ENCODE data around the gene TMTC1. TPM values are rescaled to one million over a fixed set of nuclear protein-coding genes. Genes with fewer than 3 reads are reported as not detected.

Gene TMTC1
- total and polyA plus RNA-seq, 2 donors, result 5.4 to 9.3 TPM

GRCh38 chr12:29591140-29592020 is 192.4 kb downstream of the TMTC1 start:
- Histone ChIP-seq H3K36me3 (ENCODE audit: control insufficient read depth in 2 of 2, insufficient read depth in 2 of 2, low read length in 1 of 2) (no peaks in the 10 kb centered on the region), H3K4me1 (ENCODE audit: control insufficient read depth in 2 of 2, insufficient read depth in 2 of 2, low read length in 2 of 2) (no peaks in the 10 kb centered on the region), H3K27me3 (ENCODE audit: control insufficient read depth in 2 of 2, insufficient read depth in 1 of 2, low read length in 1 of 2) (no peaks in the 10 kb centered on the region), H3K4me3 (ENCODE audit: low read length in 2 of 2) (no peak overlapping the region), H3K27ac (ENCODE audit: low read depth in 1 of 2, low read length in 1 of 2) (no peak overlapping the region), H3K9me3 (ENCODE audit: control insufficient read depth in 2 of 2, insufficient read depth in 1 of 2, low read length in 1 of 2) (no peaks in the 10 kb centered on the region)
- 44% methylated on average over 11 of the region's 11 CpGs for WGBS
- DNase-seq (ENCODE audit: low read depth in 6 of 9, low spot score in 9 of 9), result no peak

- no peaks in the 10 kb centered on the region for H3K9me3 ChIP-seq (ENCODE audit: control insufficient read depth in 2 of 2, insufficient read depth in 1 of 2, low read length in 1 of 2)
- no peaks in the 10 kb centered on the region for H3K4me1 ChIP-seq (ENCODE audit: control insufficient read depth in 2 of 2, insufficient read depth in 2 of 2, low read length in 2 of 2)
- no peaks in the 10 kb centered on the region for H3K27me3 ChIP-seq (ENCODE audit: control insufficient read depth in 2 of 2, insufficient read depth in 1 of 2, low read length in 1 of 2)
- WGBS, result 93% methylated on average over 2 of the region's 2 CpGs
- no peak overlapping the region for H3K4me3 ChIP-seq (ENCODE audit: low read length in 2 of 2)
- H3K36me3 ChIP-seq (ENCODE audit: control insufficient read depth in 2 of 2, insufficient read depth in 2 of 2, low read length in 1 of 2), result no peaks in the 10 kb centered on the region
- no peak for DNase-seq (ENCODE audit: low read depth in 6 of 9, low spot score in 9 of 9)
- H3K27ac ChIP-seq (ENCODE audit: low read depth in 1 of 2, low read length in 1 of 2), result no peak overlapping the region
These were observed 193.9 kb downstream of the TMTC1 start for GRCh38 chr12:29589851-29590250.

GRCh38 chr12:29589286-29589820 is 194.4 kb downstream of the TMTC1 start:
- Histone ChIP-seq H3K27me3 (ENCODE audit: control insufficient read depth in 2 of 2, insufficient read depth in 1 of 2, low read length in 1 of 2) (no peaks in the 10 kb centered on the region), H3K4me3 (ENCODE audit: low read length in 2 of 2) (no peak overlapping the region), H3K27ac (ENCODE audit: low read depth in 1 of 2, low read length in 1 of 2) (no peak overlapping the region), H3K36me3 (ENCODE audit: control insufficient read depth in 2 of 2, insufficient read depth in 2 of 2, low read length in 1 of 2) (no peaks in the 10 kb centered on the region), H3K4me1 (ENCODE audit: control insufficient read depth in 2 of 2, insufficient read depth in 2 of 2, low read length in 2 of 2) (no peaks in the 10 kb centered on the region), H3K9me3 (ENCODE audit: control insufficient read depth in 2 of 2, insufficient read depth in 1 of 2, low read length in 1 of 2) (no peaks in the 10 kb centered on the region)
- WGBS, result 95% methylated on average over 2 of the region's 2 CpGs
- DNase-seq (ENCODE audit: low read depth in 6 of 9, low spot score in 9 of 9), result no peak

GRCh38 chr12:29582677-29583272 is 201.0 kb downstream of the TMTC1 start:
- H3K27ac ChIP-seq (ENCODE audit: low read depth in 1 of 2, low read length in 1 of 2), result no peak overlapping the region

GRCh38 chr12:29582146-29582545 is 201.6 kb downstream of the TMTC1 start:
- H3K4me3 ChIP-seq (ENCODE audit: low read length in 2 of 2), result no peak overlapping the region
- no peaks in the 10 kb centered on the region for H3K9me3 ChIP-seq (ENCODE audit: control insufficient read depth in 2 of 2, insufficient read depth in 1 of 2, low read length in 1 of 2)
- no peak for DNase-seq (ENCODE audit: low read depth in 6 of 9, low spot score in 9 of 9)
- no peaks in the 10 kb centered on the region for H3K27me3 ChIP-seq (ENCODE audit: control insufficient read depth in 2 of 2, insufficient read depth in 1 of 2, low read length in 1 of 2)
- no peak overlapping the region for H3K27ac ChIP-seq (ENCODE audit: low read depth in 1 of 2, low read length in 1 of 2)
- no peaks in the 10 kb centered on the region for H3K4me1 ChIP-seq (ENCODE audit: control insufficient read depth in 2 of 2, insufficient read depth in 2 of 2, low read length in 2 of 2)
- no peaks in the 10 kb centered on the region for H3K36me3 ChIP-seq (ENCODE audit: control insufficient read depth in 2 of 2, insufficient read depth in 2 of 2, low read length in 1 of 2)

More at GRCh38 chr12:29582677-29583272, 201.0 kb downstream of the TMTC1 start:
- H3K4me1 ChIP-seq (ENCODE audit: control insufficient read depth in 2 of 2, insufficient read depth in 2 of 2, low read length in 2 of 2), result no peaks in the 10 kb centered on the region
- H3K4me3 ChIP-seq (ENCODE audit: low read length in 2 of 2), result no peak overlapping the region
- H3K9me3 ChIP-seq (ENCODE audit: control insufficient read depth in 2 of 2, insufficient read depth in 1 of 2, low read length in 1 of 2), result no peaks in the 10 kb centered on the region
- 94% methylated on average over 4 of the region's 4 CpGs for WGBS
- H3K36me3 ChIP-seq (ENCODE audit: control insufficient read depth in 2 of 2, insufficient read depth in 2 of 2, low read length in 1 of 2), result no peaks in the 10 kb centered on the region
- H3K27me3 ChIP-seq (ENCODE audit: control insufficient read depth in 2 of 2, insufficient read depth in 1 of 2, low read length in 1 of 2), result no peaks in the 10 kb centered on the region
- no peak for DNase-seq (ENCODE audit: low read depth in 6 of 9, low spot score in 9 of 9)

- 34% methylated on average over 4 of the region's 4 CpGs for WGBS
- DNase-seq (ENCODE audit: low read depth in 6 of 9, low spot score in 9 of 9), result no peak
- Histone ChIP-seq H3K36me3 (ENCODE audit: control insufficient read depth in 2 of 2, insufficient read depth in 2 of 2, low read length in 1 of 2) (no peaks in the 10 kb centered on the region), H3K27me3 (ENCODE audit: control insufficient read depth in 2 of 2, insufficient read depth in 1 of 2, low read length in 1 of 2) (no peaks in the 10 kb centered on the region), H3K9me3 (ENCODE audit: control insufficient read depth in 2 of 2, insufficient read depth in 1 of 2, low read length in 1 of 2) (no peaks in the 10 kb centered on the region), H3K4me1 (ENCODE audit: control insufficient read depth in 2 of 2, insufficient read depth in 2 of 2, low read length in 2 of 2) (no peaks in the 10 kb centered on the region), H3K4me3 (ENCODE audit: low read length in 2 of 2) (no peak overlapping the region), H3K27ac (ENCODE audit: low read depth in 1 of 2, low read length in 1 of 2) (no peak overlapping the region)
These were observed 202.1 kb downstream of the TMTC1 start for GRCh38 chr12:29581631-29582030.

- Histone ChIP-seq H3K4me1 (ENCODE audit: control insufficient read depth in 2 of 2, insufficient read depth in 2 of 2, low read length in 2 of 2) (no peaks in the 10 kb centered on the region), H3K9me3 (ENCODE audit: control insufficient read depth in 2 of 2, insufficient read depth in 1 of 2, low read length in 1 of 2) (no peaks in the 10 kb centered on the region)
- 90% methylated on average over 1 of the region's 1 CpG for WGBS
These were observed 202.8 kb downstream of the TMTC1 start for GRCh38 chr12:29580971-29581370.

GRCh38 chr12:29578731-29579130 is 205.0 kb downstream of the TMTC1 start:
- no peaks in the 10 kb centered on the region for H3K36me3 ChIP-seq (ENCODE audit: control insufficient read depth in 2 of 2, insufficient read depth in 2 of 2, low read length in 1 of 2)
- H3K27me3 ChIP-seq (ENCODE audit: control insufficient read depth in 2 of 2, insufficient read depth in 1 of 2, low read length in 1 of 2), result no peaks in the 10 kb centered on the region
- H3K9me3 ChIP-seq (ENCODE audit: control insufficient read depth in 2 of 2, insufficient read depth in 1 of 2, low read length in 1 of 2), result no peaks in the 10 kb centered on the region
- H3K27ac ChIP-seq (ENCODE audit: low read depth in 1 of 2, low read length in 1 of 2), result no peak overlapping the region
- no peaks in the 10 kb centered on the region for H3K4me1 ChIP-seq (ENCODE audit: control insufficient read depth in 2 of 2, insufficient read depth in 2 of 2, low read length in 2 of 2)
- 78% methylated on average over 3 of the region's 3 CpGs for WGBS
- H3K4me3 ChIP-seq (ENCODE audit: low read length in 2 of 2), result no peak overlapping the region
- no peak for DNase-seq (ENCODE audit: low read depth in 6 of 9, low spot score in 9 of 9)

More at GRCh38 chr12:29580971-29581370, 202.8 kb downstream of the TMTC1 start:
- Histone ChIP-seq H3K27ac (ENCODE audit: low read depth in 1 of 2, low read length in 1 of 2) (no peak overlapping the region), H3K36me3 (ENCODE audit: control insufficient read depth in 2 of 2, insufficient read depth in 2 of 2, low read length in 1 of 2) (no peaks in the 10 kb centered on the region), H3K27me3 (ENCODE audit: control insufficient read depth in 2 of 2, insufficient read depth in 1 of 2, low read length in 1 of 2) (no peaks in the 10 kb centered on the region), H3K4me3 (ENCODE audit: low read length in 2 of 2) (no peak overlapping the region)
- no peak for DNase-seq (ENCODE audit: low read depth in 6 of 9, low spot score in 9 of 9)

- DNase-seq (ENCODE audit: low read depth in 6 of 9, low spot score in 9 of 9), result no peak
- Histone ChIP-seq H3K4me3 (ENCODE audit: low read length in 2 of 2) (no peak overlapping the region), H3K27ac (ENCODE audit: low read depth in 1 of 2, low read length in 1 of 2) (no peak overlapping the region), H3K27me3 (ENCODE audit: control insufficient read depth in 2 of 2, insufficient read depth in 1 of 2, low read length in 1 of 2) (no peaks in the 10 kb centered on the region), H3K36me3 (ENCODE audit: control insufficient read depth in 2 of 2, insufficient read depth in 2 of 2, low read length in 1 of 2) (no peaks in the 10 kb centered on the region), H3K4me1 (ENCODE audit: control insufficient read depth in 2 of 2, insufficient read depth in 2 of 2, low read length in 2 of 2) (no peaks in the 10 kb centered on the region), H3K9me3 (ENCODE audit: control insufficient read depth in 2 of 2, insufficient read depth in 1 of 2, low read length in 1 of 2) (no peaks in the 10 kb centered on the region)
- 4% methylated on average over 1 of the region's 1 CpG for whole genome bisulfite sequencing
These were observed 205.7 kb downstream of the TMTC1 start for GRCh38 chr12:29578070-29578469.
